GM12872 (cell line): ENCODE data around the gene PLOD3.

ENCODE experiments used
- TF ChIP-seq, protein P1 (sequence below): IDR thresholded peaks from 3 replicates; pipeline ENCODE4 v1.5.1; 2011; ENCODE audit warnings: low read depth, mild to moderate bottlenecking, low read length, moderate library complexity; ENCODE audit not compliant: insufficient read depth

PLOD3 gene

DNA sequence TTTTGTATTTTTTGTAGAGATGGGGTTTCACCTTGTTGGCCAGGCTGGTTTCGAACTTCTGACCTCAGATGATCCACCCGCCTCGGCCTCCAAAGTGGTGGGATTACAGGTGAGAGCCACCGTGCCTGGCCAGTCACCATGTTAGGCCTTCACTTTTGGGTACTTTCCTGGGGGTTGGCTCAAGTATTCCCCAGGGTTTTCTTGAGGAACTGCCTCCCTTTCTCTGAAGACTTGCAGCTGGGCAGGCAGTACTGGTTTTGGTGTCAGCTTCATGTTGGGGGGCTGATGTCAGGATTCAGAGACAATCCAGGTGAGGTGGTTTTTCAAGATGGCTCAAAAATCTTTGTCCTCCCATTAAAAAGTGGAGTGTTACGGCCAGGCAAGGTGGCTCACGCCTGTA lies 8.3 kb upstream of the PLOD3 start:
- TF ChIP-seq, protein P1, sequence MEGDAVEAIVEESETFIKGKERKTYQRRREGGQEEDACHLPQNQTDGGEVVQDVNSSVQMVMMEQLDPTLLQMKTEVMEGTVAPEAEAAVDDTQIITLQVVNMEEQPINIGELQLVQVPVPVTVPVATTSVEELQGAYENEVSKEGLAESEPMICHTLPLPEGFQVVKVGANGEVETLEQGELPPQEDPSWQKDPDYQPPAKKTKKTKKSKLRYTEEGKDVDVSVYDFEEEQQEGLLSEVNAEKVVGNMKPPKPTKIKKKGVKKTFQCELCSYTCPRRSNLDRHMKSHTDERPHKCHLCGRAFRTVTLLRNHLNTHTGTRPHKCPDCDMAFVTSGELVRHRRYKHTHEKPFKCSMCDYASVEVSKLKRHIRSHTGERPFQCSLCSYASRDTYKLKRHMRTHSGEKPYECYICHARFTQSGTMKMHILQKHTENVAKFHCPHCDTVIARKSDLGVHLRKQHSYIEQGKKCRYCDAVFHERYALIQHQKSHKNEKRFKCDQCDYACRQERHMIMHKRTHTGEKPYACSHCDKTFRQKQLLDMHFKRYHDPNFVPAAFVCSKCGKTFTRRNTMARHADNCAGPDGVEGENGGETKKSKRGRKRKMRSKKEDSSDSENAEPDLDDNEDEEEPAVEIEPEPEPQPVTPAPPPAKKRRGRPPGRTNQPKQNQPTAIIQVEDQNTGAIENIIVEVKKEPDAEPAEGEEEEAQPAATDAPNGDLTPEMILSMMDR = no peak

DNA sequence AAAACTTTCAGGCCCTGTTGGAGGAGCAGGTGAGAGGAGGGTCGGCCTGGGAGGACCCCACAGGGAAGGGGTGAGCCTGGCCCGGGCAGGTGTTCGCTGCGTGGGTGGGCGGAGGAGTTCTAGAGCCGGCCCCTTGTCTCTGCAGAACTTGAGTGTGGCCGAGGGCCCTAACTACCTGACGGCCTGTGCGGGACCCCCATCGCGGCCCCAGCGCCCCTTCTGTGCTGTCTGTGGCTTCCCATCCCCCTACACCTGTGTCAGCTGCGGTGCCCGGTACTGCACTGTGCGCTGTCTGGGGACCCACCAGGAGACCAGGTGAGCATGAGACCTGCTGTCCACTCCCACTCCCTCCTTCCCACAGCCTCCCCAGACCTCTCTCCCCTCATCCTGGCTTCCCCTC lies 6.1 kb upstream of the PLOD3 start:
- TF ChIP-seq, protein P1 = no peak

DNA sequence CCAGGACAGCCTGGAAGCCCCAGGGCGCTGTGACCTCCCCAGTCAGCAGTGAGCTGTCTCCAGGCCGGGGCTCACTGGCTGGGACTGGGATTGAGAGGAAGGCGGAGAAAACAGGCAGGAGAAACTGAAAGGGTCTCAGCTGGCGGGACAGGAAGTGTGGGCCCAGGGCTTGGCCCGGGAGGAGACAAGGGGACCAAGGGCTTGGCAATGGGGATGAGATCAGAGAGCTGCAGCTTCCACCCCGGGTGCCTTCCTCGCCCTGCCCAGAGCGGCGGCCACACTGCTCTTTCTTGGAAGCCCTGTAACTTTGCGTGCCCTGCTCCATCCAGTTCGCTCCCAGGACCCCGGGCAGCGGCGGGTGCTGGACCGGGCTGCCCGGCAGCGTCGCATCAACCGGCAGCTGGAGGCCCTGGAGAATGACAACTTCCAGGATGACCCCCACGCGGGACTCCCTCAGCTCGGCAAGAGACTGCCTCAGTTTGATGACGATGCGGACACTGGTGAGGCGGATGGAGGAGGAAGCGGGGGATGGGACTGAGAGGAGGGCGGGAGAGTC lies 5.0 kb upstream of the PLOD3 start:
- TF ChIP-seq, protein P1 = no peak

DNA sequence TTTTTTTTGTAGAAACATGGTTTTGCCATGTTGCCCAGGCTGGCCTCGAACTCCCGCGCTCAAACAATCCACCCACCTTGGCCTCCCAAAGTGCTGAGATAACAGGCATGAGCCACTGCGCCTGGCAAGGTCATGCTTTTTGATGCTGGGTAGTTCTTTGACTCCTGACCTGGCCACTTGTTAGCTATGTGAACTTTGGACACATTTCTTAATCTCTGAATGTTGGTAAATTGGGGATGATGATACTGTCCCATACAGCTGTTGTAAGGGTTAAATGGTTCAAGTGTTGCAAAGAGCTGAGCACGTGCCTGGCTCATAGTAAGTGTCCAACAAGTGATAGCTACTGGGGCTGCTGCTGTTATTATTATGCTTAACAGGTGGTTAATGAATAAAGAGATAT lies 2.9 kb upstream of the PLOD3 start:
- TF ChIP-seq, protein P1 = no peak

DNA sequence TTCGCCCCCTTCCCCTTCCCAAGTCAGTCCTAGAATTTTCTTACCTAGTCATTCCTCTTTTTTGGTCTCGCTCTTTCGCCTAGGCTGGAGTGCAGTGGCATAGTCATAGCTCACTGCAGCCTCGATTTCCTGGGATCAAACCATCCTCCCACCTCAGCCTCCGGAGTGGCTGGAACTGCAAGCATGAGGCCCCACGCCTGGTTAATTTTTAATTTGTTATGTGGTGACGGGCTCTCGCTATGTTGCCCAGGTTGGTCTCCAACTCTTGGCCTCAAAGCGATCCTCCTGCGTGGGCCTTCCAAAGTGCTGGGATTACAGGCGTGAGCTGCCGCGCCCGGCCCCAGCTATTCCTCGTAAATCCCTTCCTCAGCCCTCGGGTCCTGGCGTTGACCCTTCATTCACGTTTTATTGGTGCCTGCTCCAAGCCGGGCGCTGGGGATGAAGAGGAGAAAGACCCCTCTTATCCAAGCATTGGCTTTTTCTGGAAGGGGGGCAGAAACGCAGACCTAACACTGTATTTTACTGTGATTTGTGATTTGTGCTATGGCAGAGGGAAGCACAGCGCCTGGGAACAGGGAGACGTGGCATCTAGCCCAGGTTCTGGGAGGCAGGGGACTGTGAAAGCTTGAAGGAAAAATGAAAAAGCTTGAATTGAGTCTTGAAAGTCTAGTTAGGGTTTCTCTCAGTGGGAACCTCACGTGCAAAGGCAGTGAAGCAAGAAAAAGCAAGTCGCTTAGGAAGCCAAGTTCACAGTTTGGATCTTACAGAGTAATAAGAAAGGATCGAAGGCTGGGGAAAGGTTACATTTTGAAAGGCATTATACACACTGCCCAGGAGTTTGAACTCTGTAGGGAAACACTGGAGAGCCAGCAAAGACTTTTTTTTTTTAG lies 1.1 kb upstream of the PLOD3 start:
- TF ChIP-seq, protein P1 = no peak

DNA sequence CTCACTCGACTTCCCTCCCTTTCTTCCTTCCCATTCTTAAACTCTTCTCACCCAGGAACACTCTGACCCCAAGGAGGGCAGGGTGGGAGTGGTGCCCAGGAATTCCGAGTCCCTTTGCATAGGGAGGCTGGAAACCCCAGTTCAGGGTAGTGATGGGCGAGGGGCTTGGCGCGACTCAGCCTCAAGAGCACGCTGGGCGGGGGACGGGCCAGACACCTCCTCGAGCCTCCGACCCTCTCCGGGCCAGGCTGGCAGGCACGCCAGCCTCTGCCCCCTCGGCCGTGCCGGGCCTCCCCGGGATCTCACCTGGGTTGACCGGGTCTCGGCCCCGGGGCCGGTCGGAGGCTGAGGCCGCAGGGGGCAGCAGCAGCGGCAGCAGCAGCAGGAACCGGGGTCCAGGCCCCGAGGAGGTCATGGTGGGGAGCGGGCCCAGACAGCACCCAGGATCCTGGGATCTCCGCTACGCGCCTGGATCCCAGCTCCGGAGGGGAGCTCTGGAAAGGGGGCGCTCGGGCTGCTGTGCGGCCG lies 457 bp downstream of the PLOD3 start:
- TF ChIP-seq, protein P1 = no peak

DNA sequence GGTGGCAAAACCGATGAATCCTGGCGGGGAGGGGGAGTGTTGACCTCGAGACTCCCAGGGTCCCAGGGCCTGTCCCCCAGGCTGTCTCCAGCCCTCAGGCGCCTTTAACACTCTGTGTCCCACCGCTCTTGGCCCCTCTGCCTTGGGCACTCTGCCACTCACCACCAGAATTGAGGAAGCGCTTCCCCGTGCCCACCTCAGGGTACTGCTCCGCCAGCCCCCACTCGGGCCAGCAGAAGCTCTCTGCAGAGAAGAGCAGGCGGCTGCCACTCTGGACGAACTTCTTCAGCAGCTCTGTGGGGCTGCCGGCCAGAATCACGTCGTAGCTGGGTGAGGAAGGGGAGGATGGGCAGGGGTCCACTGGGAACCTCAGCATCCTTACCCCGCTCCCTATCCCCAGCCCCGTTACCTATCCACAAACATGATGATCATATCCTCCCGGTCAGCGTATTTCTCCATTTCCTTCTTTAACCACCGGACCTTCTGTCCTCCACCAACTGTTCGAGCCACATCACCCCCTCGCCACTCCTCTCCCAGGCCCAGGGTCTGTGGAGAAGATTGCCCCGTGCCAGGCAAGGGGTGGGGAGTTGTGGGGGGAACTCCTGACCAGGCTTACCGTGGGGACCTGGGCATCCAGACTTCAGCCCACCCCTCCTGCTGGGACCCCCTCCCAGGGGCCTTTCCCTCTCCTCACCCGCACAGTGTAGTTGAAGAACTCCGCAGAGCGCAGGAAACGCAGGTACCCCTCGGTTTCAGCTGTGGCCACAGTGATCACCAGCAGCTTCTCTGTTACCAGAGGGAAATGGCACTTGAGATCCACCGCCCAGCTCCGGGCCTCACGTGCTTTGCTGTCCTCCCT lies 1.2 kb downstream of the PLOD3 start:
- TF ChIP-seq, protein P1 = no peak
